ENCODE measurements around the gene CCDC120.

Gene CCDC120, protein sequence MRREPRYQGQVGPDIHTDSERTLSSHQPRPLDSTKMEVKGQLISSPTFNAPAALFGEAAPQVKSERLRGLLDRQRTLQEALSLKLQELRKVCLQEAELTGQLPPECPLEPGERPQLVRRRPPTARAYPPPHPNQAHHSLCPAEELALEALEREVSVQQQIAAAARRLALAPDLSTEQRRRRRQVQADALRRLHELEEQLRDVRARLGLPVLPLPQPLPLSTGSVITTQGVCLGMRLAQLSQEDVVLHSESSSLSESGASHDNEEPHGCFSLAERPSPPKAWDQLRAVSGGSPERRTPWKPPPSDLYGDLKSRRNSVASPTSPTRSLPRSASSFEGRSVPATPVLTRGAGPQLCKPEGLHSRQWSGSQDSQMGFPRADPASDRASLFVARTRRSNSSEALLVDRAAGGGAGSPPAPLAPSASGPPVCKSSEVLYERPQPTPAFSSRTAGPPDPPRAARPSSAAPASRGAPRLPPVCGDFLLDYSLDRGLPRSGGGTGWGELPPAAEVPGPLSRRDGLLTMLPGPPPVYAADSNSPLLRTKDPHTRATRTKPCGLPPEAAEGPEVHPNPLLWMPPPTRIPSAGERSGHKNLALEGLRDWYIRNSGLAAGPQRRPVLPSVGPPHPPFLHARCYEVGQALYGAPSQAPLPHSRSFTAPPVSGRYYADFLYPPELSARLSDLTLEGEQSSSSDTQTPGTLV

GRCh38 chrX:49058794-49059193 is at the start of gene CCDC120:
CCDC120 (plus strand) TSS chrX:49058999; CDS start chrX:49062042, 3,043 bp downstream.
- no peak for DNase-seq

DNA sequence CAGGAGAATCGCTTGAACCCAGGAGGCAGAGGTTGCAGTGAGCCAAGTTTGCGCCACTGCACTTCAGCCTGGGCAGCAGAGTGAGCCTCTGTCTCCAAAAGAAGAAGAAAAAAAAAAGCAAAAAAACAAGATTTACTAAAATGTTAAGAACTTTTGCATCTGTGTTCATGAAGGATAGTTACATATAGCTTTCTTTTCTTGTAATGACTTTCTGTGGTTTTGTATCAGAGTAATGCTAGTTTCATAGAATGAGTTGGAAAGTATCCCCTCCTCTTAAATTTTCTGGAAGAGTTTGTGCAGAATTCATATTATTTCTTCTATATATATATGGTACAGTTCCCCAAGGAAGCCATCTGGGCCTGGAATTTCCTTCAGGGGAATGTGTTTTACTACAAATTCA is 39.7 kb upstream of the CCDC120 start:
- no peak for DNase-seq

DNA sequence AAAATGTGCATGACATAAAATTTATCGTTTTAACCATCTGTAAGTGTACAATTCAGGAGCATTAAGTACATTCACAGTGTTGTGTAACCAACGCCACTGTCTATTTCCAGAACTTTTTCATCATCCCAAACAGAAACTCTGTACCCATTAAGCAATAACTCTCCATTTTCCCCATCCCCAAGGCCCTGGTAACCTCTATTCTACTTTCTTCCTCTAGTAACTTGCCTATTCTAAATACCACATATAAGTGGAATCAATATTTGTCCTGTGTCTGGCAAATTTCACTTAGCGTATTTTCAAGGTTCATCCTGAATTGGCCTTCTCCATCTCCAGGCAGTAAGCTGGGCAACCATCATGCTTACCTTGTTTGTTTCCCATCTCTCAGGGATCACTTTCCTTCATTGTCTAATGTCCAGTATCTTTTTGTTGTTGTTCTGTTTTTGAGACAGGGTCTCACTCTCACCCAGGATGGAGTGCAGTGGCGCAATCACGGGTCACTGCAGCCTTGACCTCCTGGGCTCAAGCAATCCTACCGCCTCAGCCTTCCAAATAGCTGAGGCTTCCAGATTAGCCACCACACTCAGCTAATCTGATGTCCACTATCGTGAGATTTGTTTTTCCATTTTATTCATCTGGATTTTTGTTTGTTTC is 39.1 kb upstream of the CCDC120 start:
- no peak for DNase-seq

DNA sequence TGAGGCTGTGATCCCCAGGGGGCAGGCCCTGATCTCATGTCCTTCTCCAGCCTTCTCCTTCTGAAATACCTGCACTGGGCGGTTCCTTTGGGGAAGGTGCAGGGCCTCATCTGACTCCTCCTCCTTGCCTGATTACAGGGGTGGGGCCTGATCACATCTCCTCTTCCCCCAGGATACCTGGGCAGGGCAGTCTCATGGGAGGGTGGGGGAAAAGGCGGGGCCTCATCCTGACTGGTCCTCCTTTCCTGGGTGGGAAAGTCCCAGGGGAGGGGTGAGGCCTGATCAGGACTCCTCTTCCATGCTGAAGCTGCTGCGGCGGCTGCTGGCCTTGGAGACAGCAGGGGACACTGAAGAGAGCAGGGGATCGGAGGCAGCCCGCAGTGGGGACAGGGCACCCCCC is 28.9 kb upstream of the CCDC120 start:
- no peak for DNase-seq

- no peak for DNase-seq
Measured at GRCh38 chrX:49030283-49030682, 28.5 kb upstream of the CCDC120 start.

DNA sequence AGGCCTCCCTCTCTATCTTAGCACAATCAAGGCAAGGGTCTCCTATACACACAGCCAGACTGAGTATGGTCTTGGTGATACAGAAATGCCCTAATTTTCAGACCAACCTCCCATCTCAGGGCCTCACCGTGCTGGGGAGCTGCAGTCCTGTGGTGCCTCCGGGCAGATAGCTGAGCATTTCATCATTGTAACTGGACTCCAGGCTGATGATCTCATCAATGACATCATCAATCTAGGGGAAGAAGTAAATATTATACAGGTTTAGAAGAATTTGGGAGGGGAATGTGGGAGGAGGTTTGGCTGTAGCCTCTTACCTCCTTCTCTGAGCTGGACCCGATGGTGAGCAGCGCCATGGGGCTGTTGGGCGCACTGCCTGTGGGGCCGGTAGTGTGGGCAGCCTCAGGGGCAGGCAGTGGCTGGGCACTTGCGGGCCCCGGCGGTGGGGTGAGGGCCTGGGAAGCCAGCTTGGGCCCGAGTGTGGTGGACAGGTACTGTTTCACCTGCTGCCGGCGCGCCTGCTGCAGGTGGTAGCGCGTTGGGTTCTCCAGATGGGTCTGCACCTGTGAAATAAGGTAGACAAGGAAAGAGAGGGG is 20.8 kb upstream of the CCDC120 start:
- peak; percentile 25 for DNase-seq

DNA sequence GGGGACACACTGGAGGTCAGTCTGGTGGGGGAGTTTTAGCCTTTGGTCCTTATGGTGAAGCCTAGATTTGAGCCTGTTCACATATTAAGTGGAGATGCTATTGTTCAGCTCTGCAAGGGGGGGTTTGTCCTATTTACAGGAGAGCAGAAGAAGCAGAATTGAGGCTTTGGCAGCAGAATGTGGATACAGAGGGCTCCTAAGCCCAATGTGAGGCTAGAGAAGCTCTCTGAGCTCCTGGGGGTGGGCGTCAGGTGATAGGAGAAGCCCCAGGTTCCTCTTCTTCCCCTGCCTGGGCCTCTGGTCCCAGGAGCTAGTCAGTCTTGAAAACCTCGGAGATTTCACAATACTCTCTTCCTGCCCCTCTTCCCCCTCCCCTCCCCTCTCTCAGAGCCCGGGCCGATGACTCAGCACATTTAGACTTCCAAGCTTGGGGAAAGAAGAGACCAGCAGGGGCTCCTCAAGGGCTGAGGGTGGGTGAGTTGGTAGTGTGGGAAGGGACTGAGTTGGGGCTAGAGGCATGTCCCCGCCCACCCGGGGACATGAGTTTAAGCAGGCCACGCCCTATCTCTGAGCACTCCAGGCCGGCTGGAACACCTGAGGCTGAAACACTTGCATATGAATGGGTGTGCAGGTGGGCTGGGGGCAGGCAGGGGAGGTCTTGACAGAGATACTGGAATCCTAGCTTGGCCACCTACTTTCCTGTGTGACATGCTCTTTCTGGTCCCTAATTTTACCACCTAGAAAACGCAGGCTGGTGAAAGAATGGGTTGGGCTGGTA is 19.0 kb upstream of the CCDC120 start:
- DNase-seq = peak; percentile 77

DNA sequence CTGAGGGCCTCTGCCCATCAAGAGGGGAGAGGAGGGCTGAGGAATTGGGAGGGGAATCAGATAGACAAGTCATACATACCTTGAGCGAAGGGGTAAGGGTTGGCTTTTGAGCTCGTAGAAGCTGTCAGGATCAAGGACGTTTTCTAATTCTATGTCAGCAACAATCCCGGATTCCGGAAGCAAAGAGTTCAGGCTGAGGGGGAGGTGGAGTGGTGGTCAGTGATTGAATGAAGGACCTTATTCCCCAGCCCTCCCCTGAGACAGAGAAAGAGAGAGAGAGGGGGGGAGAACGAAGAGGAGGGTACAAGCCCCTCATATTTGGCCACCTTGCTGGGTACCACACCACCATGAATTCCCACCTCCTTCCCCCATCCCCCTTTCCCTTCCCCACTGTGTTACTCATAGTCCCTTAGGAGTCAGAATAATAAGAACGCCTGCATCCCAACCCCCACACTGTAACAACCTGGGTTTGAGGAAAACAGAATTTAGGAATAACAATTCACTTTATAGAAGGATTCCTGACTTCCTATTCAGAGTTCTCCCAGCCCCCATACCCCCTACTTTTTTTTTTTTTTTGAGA is 18.3 kb upstream of the CCDC120 start:
- DNase-seq = no peak

GRCh38 chrX:49041744-49042580 is 16.8 kb upstream of the CCDC120 start:
- peak; percentile 13 for DNase-seq

DNA sequence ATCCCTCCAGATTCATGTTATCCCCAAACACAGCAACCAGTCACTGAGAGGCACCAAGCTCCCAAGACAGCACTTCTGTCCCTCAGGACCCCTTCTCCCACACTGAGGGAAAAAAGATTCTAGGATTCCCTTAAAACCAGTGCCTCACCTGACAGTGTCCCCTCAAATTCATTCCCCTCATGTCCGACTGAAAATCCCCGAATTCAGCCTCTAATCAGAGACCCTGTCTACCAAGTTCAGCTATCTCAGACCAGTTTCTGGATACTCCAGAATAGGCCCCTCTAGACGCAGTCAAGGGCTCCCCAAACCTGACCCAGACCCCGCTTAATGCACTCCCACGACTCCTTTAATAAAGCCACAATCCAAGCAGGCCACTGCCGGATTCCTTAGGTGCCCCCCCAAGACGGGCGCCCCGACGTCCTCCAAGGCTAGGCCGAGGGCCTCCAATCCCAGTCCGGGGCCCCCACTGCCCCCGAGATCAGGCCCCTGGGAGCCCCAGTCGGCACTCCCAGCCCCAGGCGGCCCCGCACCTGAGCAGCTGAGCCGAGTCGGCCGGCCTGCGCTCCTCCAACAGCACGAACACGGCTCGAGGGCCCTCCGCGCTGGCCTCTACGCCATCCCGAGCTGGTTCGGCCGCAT is 16.1 kb upstream of the CCDC120 start:
- DNase-seq = no peak

DNA sequence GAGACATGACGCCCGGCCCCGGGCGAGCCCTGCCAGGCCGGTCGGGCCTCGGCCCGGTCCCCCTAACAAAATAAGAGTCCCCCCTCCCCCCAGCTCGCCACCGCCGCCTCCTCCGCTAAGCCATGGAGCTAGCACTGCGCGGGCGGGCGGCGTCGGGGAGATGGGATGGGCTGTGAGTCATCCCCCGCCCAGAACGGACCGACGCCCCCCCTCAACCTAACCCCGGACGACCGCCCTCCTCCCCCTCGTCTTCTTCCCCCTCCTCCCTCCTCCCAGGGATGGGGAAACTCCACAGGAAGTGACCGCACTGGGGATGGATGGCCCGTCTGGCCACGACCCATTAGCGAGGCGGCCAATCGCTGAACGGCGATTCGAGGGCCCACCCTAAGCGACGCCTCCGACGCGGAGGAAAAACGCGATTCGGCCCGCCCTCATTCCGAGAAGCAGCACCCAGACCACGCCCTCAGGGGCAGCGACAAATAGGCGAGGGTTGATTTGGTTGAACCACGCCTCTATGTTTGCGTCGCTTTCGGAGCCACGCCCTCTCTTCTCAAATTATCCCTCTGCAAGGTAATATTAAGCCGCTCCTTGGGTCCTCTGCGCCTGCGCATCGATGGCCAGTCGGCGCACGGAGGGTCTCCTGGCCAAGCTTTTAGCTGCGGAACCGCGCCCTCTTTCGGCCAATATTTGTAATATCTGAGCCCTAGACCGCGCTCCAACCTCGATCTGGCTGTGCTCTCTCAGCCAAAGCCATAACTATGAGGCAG is 15.4 kb upstream of the CCDC120 start, which contains the start of gene TFE3:
Gene TFE3 (minus strand): TSS at position 138 of the 767 bp plus-strand sequence. CDS start 131 bp downstream, at position 7.
- peak; percentile 99 for DNase-seq

DNA sequence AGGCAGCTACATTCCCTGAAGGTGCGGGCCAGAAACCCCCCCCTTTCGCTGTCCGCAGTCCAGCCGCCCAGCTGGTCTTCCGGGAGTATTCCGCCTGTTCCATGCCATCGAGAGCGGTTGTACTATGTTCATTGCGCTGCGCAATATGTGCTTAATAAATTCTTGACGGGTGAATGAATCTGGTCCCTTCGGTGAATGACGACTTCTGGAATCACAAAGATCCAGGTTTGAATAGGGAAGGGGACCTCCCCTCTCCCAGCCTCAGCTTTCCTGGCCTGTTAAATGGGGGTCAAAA is 14.9 kb upstream of the CCDC120 start:
- DNase-seq = no peak

DNA sequence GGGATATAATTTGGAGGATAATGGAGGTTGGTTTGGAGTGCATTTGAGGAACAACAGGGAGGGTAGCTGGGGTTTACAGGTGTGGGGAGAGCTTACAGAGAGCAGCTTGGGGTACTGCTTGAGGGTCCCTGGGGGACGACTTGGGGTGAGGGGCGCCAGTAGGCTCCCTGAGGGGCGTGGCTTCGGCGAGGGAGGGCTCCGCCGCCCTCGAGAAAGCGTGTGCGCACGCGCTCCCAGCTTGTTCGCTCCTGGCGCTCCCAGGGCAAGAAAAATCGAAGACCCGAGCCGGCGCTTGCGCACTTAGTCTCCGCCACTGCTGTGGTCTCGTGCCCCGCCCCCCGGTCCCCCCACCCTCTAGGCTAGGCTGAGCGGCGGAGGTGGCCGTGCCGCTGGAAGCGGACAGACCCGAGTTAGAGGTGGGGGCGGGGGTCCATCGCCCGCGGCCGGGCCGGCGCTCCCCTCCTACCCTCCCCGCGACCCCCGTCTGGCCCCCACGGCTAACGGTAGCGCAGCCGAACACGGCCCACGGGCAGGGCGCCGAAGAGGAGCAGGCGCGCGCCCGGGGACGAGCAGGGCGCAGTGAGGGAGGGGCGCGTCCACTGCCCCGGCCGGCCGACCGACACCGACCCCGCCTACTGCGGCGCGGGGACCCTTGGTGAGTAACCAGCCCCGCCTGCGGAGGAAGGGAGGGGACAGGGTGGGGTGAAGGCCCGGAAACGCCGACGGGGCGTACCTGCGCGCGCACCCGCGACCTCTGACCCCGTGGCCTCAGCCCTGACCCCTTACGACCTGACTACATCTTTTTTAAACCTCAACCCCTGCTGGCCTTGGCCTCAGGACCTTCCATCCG is 5.4 kb upstream of the CCDC120 start:
- DNase-seq = peak; percentile 34

GRCh38 chrX:49054073-49054762 is 4.6 kb upstream of the CCDC120 start:
- no peak for DNase-seq

- DNase-seq = no peak
Measured at GRCh38 chrX:49059201-49059600, 402 bp downstream of the CCDC120 start.

- no peak for DNase-seq
Measured at GRCh38 chrX:49059681-49060085, 884 bp downstream of the CCDC120 start.

DNA sequence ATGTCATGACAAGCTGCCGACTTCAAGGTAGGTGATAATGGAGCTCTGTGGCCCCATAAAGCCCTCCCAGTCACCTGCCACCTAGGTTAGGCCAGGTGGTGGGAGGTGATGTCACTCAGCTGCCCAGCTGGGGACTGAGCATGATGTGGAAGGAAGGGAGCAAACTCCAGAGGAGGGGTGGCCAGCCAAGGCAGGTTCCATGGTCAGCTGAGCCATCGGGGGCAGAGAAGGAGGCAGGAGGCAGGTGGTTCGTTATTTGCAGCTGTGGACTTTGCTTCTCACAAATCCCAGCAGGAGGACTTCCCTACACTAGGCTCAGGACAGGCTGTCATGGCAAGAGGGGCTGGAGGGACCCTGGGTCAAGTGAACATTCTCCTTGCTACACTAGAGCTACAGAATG is 2.1 kb downstream of the CCDC120 start:
- DNase-seq = no peak

- DNase-seq = no peak
Measured at GRCh38 chrX:49061490-49061889, 2.7 kb downstream of the CCDC120 start.
